GM12801 (cell line): ENCODE results near the gene ADAM15.

ENCODE experiments used
- TF ChIP-seq, protein P1 (sequence below): IDR thresholded peaks from one replicate; pipeline ENCODE4 v1.5.1; 2011; ENCODE audit warnings: control low read depth; ENCODE audit not compliant: insufficient read length; ENCODE audit errors: extremely low read depth

ADAM15 gene

DNA sequence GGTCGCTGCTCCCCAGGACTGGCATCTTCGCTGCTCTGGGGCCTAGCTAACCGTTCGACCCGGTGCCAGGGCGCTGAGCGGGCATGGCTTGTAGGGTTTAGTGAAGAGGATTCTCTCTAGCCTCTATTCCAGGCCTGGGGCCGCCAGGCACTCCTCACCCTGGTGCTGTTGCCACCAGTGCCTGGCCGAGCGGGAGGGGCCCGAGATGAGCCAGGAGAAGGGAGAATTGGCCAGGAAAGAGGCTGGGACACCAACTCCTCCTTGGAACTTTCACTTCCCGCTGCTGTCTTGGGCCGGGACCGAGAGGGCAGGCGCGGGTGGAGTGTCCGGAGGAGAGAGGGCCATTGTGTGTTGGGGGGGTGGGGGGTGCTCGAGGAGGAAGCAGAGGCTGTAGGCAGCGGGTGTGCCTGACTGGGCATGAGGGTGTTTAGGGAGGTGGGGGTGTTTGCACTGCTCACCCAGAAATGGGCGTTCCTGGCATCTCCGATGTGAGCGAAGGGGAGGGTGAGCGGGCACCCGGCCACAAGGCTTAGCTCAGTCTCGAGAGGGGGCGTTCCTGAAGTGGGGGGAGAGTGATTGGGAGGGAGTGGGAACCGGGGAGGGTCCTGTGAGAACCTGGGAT, 772 bp downstream of the ADAM15 start:
- TF ChIP-seq, protein P1, sequence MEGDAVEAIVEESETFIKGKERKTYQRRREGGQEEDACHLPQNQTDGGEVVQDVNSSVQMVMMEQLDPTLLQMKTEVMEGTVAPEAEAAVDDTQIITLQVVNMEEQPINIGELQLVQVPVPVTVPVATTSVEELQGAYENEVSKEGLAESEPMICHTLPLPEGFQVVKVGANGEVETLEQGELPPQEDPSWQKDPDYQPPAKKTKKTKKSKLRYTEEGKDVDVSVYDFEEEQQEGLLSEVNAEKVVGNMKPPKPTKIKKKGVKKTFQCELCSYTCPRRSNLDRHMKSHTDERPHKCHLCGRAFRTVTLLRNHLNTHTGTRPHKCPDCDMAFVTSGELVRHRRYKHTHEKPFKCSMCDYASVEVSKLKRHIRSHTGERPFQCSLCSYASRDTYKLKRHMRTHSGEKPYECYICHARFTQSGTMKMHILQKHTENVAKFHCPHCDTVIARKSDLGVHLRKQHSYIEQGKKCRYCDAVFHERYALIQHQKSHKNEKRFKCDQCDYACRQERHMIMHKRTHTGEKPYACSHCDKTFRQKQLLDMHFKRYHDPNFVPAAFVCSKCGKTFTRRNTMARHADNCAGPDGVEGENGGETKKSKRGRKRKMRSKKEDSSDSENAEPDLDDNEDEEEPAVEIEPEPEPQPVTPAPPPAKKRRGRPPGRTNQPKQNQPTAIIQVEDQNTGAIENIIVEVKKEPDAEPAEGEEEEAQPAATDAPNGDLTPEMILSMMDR = no peak

DNA sequence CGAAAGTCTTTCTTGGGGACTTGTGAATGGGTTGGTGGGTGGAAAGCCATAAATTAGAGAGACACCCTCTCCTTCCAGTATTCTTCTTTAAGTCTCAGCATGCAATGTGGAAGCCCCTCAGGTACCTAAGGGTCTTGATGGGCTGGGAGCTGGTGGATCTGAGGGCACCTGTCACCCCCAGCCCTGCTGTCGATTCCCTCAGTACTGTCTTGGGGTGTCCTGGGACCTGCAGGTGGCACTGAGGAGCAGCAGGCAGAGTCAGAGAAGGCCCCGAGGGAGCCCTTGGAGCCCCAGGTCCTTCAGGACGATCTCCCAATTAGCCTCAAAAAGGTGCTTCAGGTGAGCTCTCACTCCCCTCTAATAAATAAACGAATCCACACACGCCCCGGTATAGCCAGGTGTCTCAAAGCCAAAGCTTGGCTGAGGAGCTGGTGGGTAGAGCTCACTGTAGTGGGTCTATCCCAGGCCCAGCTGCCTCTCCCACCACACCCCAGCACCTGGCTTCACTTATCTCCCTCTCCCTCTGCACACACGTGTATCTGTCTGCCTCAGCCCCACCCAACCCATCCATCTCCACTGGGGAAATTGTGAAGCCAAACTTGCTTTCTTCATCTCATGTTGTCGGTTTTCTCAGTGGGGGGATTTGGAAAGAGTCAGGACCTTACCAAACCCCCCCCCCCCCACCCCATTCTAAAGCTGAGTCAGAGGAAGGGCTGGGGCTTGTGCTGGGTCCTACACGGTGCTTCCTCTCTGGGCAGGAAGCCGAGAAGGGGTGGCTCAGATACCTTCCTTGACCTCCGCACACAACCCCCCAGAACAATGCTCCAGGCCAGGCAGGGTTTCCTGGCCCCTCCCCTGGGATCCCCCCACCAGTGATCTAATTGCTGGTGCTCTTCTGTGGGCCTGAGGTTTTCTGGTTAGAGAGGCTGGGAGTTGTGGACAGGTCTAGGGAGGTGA, 1.6 kb downstream of the ADAM15 start:
- TF ChIP-seq, protein P1 = no peak

DNA sequence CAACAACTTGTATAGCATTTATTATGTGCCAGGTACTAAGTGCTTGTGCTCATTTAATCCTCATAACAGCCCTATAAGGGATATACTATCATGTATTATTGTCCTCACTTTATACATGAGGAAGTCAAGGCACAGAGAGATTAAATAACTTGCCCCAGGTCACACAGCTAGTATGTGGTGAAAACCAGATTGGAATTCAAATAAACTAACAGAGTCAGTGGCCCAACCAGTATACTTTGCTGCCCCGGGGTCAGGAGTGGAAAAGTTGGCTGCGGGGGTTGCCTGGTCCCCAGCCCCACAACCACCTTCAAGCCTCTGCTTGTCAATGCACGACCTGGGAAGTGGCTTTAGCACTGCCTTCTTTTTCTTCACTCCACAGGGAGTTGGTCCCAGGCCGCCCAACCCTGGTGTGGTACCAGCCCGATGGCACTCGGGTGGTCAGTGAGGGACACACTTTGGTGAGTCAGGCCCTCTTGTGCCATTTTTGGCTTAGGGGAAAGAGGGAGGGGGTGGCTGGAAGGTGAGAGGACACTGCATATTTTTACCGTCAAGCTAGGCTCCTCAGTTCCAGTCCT, 2.5 kb downstream of the ADAM15 start:
- TF ChIP-seq, protein P1 = no peak

DNA sequence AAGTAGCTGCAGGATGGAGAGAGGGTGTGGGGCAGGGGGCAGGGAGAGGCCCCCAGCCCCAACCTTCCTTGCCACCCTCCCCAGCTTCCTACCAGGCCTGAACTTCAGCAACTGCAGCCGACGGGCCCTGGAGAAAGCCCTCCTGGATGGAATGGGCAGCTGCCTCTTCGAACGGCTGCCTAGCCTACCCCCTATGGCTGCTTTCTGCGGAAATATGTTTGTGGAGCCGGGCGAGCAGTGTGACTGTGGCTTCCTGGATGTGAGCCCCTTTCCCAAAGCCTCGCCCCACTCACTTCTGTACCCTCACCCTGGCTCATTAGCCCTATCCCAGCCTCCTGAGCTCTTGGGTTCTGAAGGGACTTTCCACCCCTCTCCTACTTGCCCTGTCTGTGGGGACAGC, 6.0 kb downstream of the ADAM15 start:
- TF ChIP-seq, protein P1 = no peak

DNA sequence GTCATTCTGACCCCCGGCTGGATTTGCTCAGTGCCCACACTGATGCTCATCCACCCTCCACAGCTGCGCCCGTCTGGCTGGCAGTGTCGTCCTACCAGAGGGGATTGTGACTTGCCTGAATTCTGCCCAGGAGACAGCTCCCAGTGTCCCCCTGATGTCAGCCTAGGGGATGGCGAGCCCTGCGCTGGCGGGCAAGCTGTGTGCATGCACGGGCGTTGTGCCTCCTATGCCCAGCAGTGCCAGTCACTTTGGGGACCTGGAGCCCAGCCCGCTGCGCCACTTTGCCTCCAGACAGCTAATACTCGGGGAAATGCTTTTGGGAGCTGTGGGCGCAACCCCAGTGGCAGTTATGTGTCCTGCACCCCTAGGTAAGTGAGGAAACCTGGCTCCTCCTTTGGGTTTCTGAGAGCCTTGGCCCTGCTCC, 6.7 kb downstream of the ADAM15 start:
- TF ChIP-seq, protein P1 = no peak

DNA sequence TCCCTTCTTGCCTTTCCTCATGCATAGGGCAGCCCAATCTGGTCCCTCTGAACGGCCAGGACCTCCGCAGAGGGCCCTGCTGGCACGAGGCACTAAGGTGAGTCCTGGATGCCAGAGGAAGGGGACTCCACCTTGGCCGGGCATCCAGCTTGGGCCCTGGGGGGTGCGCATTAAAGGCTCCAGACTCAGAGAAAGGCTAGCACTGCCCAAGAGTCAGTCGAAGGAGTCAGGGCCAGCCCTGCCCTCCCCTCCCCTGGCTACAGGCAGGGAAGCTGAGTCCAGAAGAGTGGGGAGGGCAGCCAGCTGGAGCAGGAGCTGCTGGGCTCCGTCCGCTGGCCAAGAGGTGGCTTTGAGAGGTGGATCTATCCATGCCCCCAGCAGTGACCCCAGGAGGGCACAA, 9.6 kb downstream of the ADAM15 start:
- TF ChIP-seq, protein P1 = no peak
